Kidney capillary endothelial cell (primary cell): ENCODE measurements around the gene ZFAND5.

ENCODE experiments used
- DNase-seq: peaks from one replicate; pipeline ENCODE4 v3.0.0-alpha.2; 2018; ENCODE audit warnings: low spot score

Gene ZFAND5

GRCh38 chr9:72322678-72323077 lies 42.3 kb downstream of the ZFAND5 start:
- DNase-seq, result no peak

- DNase-seq, result no peak
These were observed 42.7 kb downstream of the ZFAND5 start for GRCh38 chr9:72322259-72322658.

GRCh38 chr9:72315510-72316311 lies 49.3 kb downstream of the ZFAND5 start:
- no peak for DNase-seq

- DNase-seq, result no peak
These were observed 49.9 kb downstream of the ZFAND5 start for GRCh38 chr9:72315089-72315509.

- DNase-seq, result no peak
These were observed 51.5 kb downstream of the ZFAND5 start for GRCh38 chr9:72313507-72313906.

GRCh38 chr9:72312386-72312987 lies 52.5 kb downstream of the ZFAND5 start:
- no peak for DNase-seq

- DNase-seq, result no peak
These were observed 55.5 kb downstream of the ZFAND5 start for GRCh38 chr9:72309364-72310133.

- no peak for DNase-seq
These were observed 58.2 kb downstream of the ZFAND5 start for GRCh38 chr9:72306761-72307160.

GRCh38 chr9:72305707-72306106 lies 59.3 kb downstream of the ZFAND5 start:
- DNase-seq, result no peak

- DNase-seq, result peak; percentile 96
These were observed 59.9 kb downstream of the ZFAND5 start for GRCh38 chr9:72305102-72305546.

- no peak for DNase-seq
These were observed 60.5 kb downstream of the ZFAND5 start for GRCh38 chr9:72304538-72304937.
